GM13977 (cell line): ENCODE data around the gene ARMC2.

ENCODE experiments used
- DNase-seq: peaks from one replicate; pipeline ENCODE4 v3.0.0; 2012; ENCODE audit warnings: low spot score
- CTCF ChIP-seq: IDR thresholded peaks from 2 replicates; pipeline ENCODE4 v1.5.1; 2012; ENCODE audit warnings: mild to moderate bottlenecking, control low read depth; ENCODE audit not compliant: insufficient read depth; ENCODE audit errors: extremely low read depth, missing control alignments
- in situ Hi-C: fragments of 300-500 bp; cut with MboI; formaldehyde crosslinking; loops from one replicate; pipeline ENCODE4 v1.12.0; 2022; ENCODE audit warnings: low sequenced_read_pairs, low pct_unique_long_range_greater_than_20kb, mixed read lengths, inconsistent platforms; ENCODE audit not compliant: unreplicated experiment

ARMC2 gene

GRCh38 chr6:108988765-108989164 lies 140.5 kb downstream of the ARMC2 start:
- TF ChIP-seq CTCF, result no peak
- DNase-seq, result no peak
- in situ Hi-C loops, result no loop called here

- in situ Hi-C loops, result no loop called here
- no peak for DNase-seq
- no peak for TF ChIP-seq CTCF
Measured at GRCh38 chr6:108989700-108990099, 141.5 kb downstream of the ARMC2 start.

GRCh38 chr6:108993876-108994275 lies 145.7 kb downstream of the ARMC2 start:
- in situ Hi-C loops, result no loop called here
- no peak for DNase-seq
- TF ChIP-seq CTCF, result no peak

GRCh38 chr6:108995296-108995695 lies 147.1 kb downstream of the ARMC2 start:
- in situ Hi-C loops, result no loop called here
- no peak for DNase-seq
- no peak for TF ChIP-seq CTCF

- no peak for TF ChIP-seq CTCF
- in situ Hi-C loops, result no loop called here
- DNase-seq, result no peak
Measured at GRCh38 chr6:108996208-108996607, 148.0 kb downstream of the ARMC2 start.

GRCh38 chr6:108998485-108998884 lies 150.3 kb downstream of the ARMC2 start:
- in situ Hi-C loops, result no loop called here
- no peak for TF ChIP-seq CTCF
- no peak for DNase-seq

GRCh38 chr6:108999428-108999827 lies 151.2 kb downstream of the ARMC2 start:
- no peak for DNase-seq
- in situ Hi-C loops, result no loop called here

More at GRCh38 chr6:108999428-108999827, 151.2 kb downstream of the ARMC2 start:
- no peak for TF ChIP-seq CTCF
